ENCODE results near the gene RBMS3. TPM values are rescaled to one million over a fixed set of nuclear protein-coding genes. Genes with fewer than 3 reads are reported as not detected.

RBMS3 gene
- total and polyA plus RNA-seq, 5 donors: 8.9 to 66.7 (median 56.5) TPM

- ATAC-seq (peak in 1 of 2 donors; percentile 41), DNase-seq (no peak)
- no peak overlapping the region for H3K4me3 ChIP-seq (ENCODE audit: low read length)
- peaks cover 2% of the 10 kb centered on the region for H3K4me1 ChIP-seq (ENCODE audit: control insufficient read depth, insufficient read depth, low read length)
- intact Hi-C loops (cut with DNase I): loop anchor here in 2 of 4 donors (10.0 kb wide), 2 partner anchors 68 to 402 kb away; partner anchors contain the start of gene RBMS3 (in 1 of the 2)
- no peaks in the 10 kb centered on the region for H3K9me3 ChIP-seq (ENCODE audit: control insufficient read depth, low read length)
- 71% methylated on average over 2 of the region's 2 CpGs for WGBS
- H3K27me3 ChIP-seq (ENCODE audit: control insufficient read depth, insufficient read depth): no peaks in the 10 kb centered on the region
- no peak overlapping the region for H3K27ac ChIP-seq (ENCODE audit: low read length)
These were observed 406.2 kb downstream of the RBMS3 start for GRCh38 chr3:29686889-29687592.

GRCh38 chr3:29690686-29691353 is 409.9 kb downstream of the RBMS3 start:
- Histone ChIP-seq H3K4me1 (ENCODE audit: control insufficient read depth, insufficient read depth, low read length) (peaks cover 6% of the 10 kb centered on the region), H3K4me3 (ENCODE audit: low read length) (no peak overlapping the region), H3K27ac (ENCODE audit: low read length) (no peak overlapping the region), H3K9me3 (ENCODE audit: control insufficient read depth, low read length) (no peaks in the 10 kb centered on the region), H3K27me3 (ENCODE audit: control insufficient read depth, insufficient read depth) (no peaks in the 10 kb centered on the region)
- WGBS: 86% methylated on average over 2 of the region's 2 CpGs
- no peak for DNase-seq
- ATAC-seq: no peak
- intact Hi-C loops (cut with DNase I): loop anchor here in 2 of 4 donors (10.0 kb wide), 1 partner anchor 64 kb away; no protein-coding TSS in a partner anchor

GRCh38 chr3:29693863-29694262 is 413.0 kb downstream of the RBMS3 start:
- intact Hi-C loops (cut with DNase I): loop anchor here in 2 of 4 donors (10.0 kb wide), 1 partner anchor 61 kb away; no protein-coding TSS in a partner anchor
- Histone ChIP-seq H3K27me3 (ENCODE audit: control insufficient read depth, insufficient read depth) (no peaks in the 10 kb centered on the region), H3K9me3 (ENCODE audit: control insufficient read depth, low read length) (no peaks in the 10 kb centered on the region), H3K27ac (ENCODE audit: low read length) (peak overlapping the region; percentile 83), H3K4me1 (ENCODE audit: control insufficient read depth, insufficient read depth, low read length) (peaks cover 6% of the 10 kb centered on the region), H3K4me3 (ENCODE audit: low read length) (no peak overlapping the region)
- ATAC-seq: no peak
- no peak for DNase-seq
- WGBS: 40% methylated on average over 1 of the region's 1 CpG

DNA sequence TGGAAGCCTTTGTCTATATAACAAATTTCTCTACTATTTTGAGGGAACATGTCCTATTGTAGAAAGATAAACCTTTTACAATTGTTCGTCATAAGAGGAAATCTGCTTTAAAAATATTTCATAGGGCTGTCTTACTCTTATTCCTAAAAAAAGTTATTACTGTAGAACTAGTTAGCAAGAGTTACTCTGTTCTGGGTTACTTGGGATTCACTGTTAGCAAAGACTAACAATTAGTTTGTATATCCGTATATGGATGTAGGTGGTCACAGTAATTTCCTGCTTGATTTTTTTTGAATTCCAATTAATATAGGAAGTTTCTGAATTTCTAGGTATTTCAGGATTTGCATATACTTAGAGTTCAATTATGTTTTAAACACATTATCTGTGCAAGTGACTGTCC is 413.5 kb downstream of the RBMS3 start:
- intact Hi-C loops (cut with DNase I): loop anchor here in 2 of 4 donors (10.0 kb wide), 1 partner anchor 60 kb away; no protein-coding TSS in a partner anchor
- WGBS: 64% methylated on average over 2 of the region's 2 CpGs
- no peak overlapping the region for H3K27ac ChIP-seq (ENCODE audit: low read length)

DNA sequence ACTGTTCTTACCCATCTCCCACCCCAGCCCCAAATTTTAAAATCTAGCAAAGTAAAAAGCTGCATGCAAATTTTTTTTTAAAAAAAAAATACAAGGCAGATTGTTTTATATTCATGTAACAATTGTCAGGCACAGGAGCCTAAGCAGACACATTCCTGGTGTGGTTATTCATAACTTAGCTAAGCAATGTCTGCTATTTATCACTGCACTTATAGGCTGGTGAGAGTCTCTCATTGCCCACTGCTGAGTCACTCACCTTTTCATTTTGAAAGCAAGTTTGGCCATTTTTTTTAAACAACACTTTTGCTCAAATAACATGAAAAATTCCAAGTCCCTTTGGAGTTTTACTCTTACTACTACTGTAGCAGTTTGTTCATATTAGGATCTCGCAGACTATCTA is 413.9 kb downstream of the RBMS3 start:
- H3K4me3 ChIP-seq (ENCODE audit: low read length): no peak overlapping the region
- ATAC-seq: peak; percentile 68 to 87
- peaks cover 6% of the 10 kb centered on the region for H3K4me1 ChIP-seq (ENCODE audit: control insufficient read depth, insufficient read depth, low read length)
- DNase-seq: no peak
- no peak overlapping the region for H3K27ac ChIP-seq (ENCODE audit: low read length)
- intact Hi-C loops (cut with DNase I): loop anchor here in 2 of 4 donors (10.0 kb wide), 1 partner anchor 60 kb away; no protein-coding TSS in a partner anchor
- H3K9me3 ChIP-seq (ENCODE audit: control insufficient read depth, low read length): no peaks in the 10 kb centered on the region
- no peaks in the 10 kb centered on the region for H3K27me3 ChIP-seq (ENCODE audit: control insufficient read depth, insufficient read depth)
- WGBS: 81% methylated on average over 1 of the region's 1 CpG

More for the DNA sequence above, 413.5 kb downstream of the RBMS3 start:
- H3K4me3 ChIP-seq (ENCODE audit: low read length): no peak overlapping the region
- DNase-seq: no peak
- no peaks in the 10 kb centered on the region for H3K9me3 ChIP-seq (ENCODE audit: control insufficient read depth, low read length)
- H3K27me3 ChIP-seq (ENCODE audit: control insufficient read depth, insufficient read depth): no peaks in the 10 kb centered on the region
- no peak for ATAC-seq
- H3K4me1 ChIP-seq (ENCODE audit: control insufficient read depth, insufficient read depth, low read length): peaks cover 6% of the 10 kb centered on the region

- H3K9me3 ChIP-seq (ENCODE audit: control insufficient read depth, low read length): no peaks in the 10 kb centered on the region
- no peak for DNase-seq
- WGBS: 81% methylated on average over 1 of the region's 1 CpG
- intact Hi-C loops (cut with DNase I): loop anchor here in 2 of 4 donors (10.0 kb wide), 1 partner anchor 60 kb away; no protein-coding TSS in a partner anchor
- ATAC-seq: no peak
- H3K27ac ChIP-seq (ENCODE audit: low read length): no peak overlapping the region
- no peak overlapping the region for H3K4me3 ChIP-seq (ENCODE audit: low read length)
- H3K4me1 ChIP-seq (ENCODE audit: control insufficient read depth, insufficient read depth, low read length): peaks cover 4% of the 10 kb centered on the region
- H3K27me3 ChIP-seq (ENCODE audit: control insufficient read depth, insufficient read depth): no peaks in the 10 kb centered on the region
These were observed 414.3 kb downstream of the RBMS3 start for GRCh38 chr3:29695201-29695600.

DNA sequence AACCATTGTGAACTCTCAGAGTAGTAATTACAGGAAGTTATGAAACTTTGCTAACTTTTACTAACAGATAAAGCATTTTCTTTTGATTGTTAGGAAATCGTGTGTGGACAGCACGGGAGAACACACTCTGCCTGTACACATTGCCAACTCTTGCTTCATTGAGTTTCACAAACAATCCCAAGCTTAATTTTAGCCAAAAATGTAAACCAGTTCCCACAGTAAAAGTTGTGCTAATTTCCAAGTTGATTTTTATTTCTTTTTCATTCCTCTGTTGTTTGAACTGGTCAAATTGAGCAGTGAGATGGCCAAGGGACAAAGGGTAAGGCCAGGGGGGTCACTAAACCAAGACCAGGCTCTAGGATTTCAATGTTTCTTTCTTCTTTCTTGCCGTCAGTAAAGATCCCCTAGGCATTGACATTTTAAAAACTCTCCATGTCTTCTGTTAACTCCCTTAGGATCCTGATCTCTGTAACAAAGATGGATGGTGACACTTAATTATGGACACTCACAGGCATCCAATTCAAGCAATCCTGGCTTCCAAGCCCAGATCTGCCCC is 414.9 kb downstream of the RBMS3 start:
- intact Hi-C loops (cut with DNase I): loop anchor here in 2 of 4 donors (10.0 kb wide), 1 partner anchor 59 kb away; no protein-coding TSS in a partner anchor
- Histone ChIP-seq H3K27ac (ENCODE audit: low read length) (peak overlapping the region; percentile 75), H3K27me3 (ENCODE audit: control insufficient read depth, insufficient read depth) (no peaks in the 10 kb centered on the region), H3K4me3 (ENCODE audit: low read length) (no peak overlapping the region), H3K9me3 (ENCODE audit: control insufficient read depth, low read length) (no peaks in the 10 kb centered on the region), H3K4me1 (ENCODE audit: control insufficient read depth, insufficient read depth, low read length) (peaks cover 4% of the 10 kb centered on the region)
- DNase-seq (no peak), ATAC-seq (peak; percentile 88 to 91)
- 29% methylated on average over 3 of the region's 3 CpGs for WGBS

GRCh38 chr3:29696311-29696710 is 415.4 kb downstream of the RBMS3 start:
- H3K27ac ChIP-seq (ENCODE audit: low read length): no peak overlapping the region
- peak; percentile 53 to 60 for ATAC-seq
- intact Hi-C loops (cut with DNase I): loop anchor here in 2 of 4 donors (10.0 kb wide), 1 partner anchor 58 kb away; no protein-coding TSS in a partner anchor
- H3K27me3 ChIP-seq (ENCODE audit: control insufficient read depth, insufficient read depth): no peaks in the 10 kb centered on the region
- H3K9me3 ChIP-seq (ENCODE audit: control insufficient read depth, low read length): no peaks in the 10 kb centered on the region
- 70% methylated on average over 2 of the region's 2 CpGs for WGBS
- no peak overlapping the region for H3K4me3 ChIP-seq (ENCODE audit: low read length)
- H3K4me1 ChIP-seq (ENCODE audit: control insufficient read depth, insufficient read depth, low read length): peaks cover 4% of the 10 kb centered on the region
- DNase-seq: no peak

- WGBS: 81% methylated on average over 2 of the region's 2 CpGs
- no peak for ATAC-seq
- Histone ChIP-seq H3K27me3 (ENCODE audit: control insufficient read depth, insufficient read depth) (no peaks in the 10 kb centered on the region), H3K4me1 (ENCODE audit: control insufficient read depth, insufficient read depth, low read length) (peaks cover 4% of the 10 kb centered on the region), H3K9me3 (ENCODE audit: control insufficient read depth, low read length) (no peaks in the 10 kb centered on the region), H3K27ac (ENCODE audit: low read length) (no peak overlapping the region), H3K4me3 (ENCODE audit: low read length) (no peak overlapping the region)
- intact Hi-C loops (cut with DNase I): loop anchor here in 2 of 4 donors (10.0 kb wide), 1 partner anchor 57 kb away; no protein-coding TSS in a partner anchor
- DNase-seq: no peak
These were observed 417.1 kb downstream of the RBMS3 start for GRCh38 chr3:29697989-29698388.

DNA sequence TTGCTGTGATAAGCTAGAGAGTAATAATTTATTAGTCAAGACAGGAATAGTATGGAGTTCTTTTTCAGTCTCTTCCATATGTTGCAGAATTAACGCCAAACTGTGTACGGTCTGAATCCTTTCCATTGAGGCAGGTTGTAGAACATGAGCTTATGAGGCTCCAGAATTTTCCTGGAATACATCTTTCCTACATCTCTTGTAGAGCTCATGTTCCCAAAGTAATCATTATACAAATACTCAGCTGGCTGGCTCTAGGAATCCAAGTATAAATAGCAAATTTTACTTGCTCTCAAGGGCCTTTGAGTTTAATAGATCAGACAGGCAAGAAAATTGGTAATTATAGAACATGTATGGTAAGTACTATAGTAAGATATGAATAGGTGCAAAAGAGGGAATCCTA is 419.4 kb downstream of the RBMS3 start:
- no peaks in the 10 kb centered on the region for H3K27me3 ChIP-seq (ENCODE audit: control insufficient read depth, insufficient read depth)
- H3K4me3 ChIP-seq (ENCODE audit: low read length): no peak overlapping the region
- no peak for DNase-seq
- 98% methylated on average over 2 of the region's 2 CpGs for WGBS
- H3K9me3 ChIP-seq (ENCODE audit: control insufficient read depth, low read length): no peaks in the 10 kb centered on the region
- intact Hi-C loops (cut with DNase I): no loop called here
- ATAC-seq: no peak
- no peak overlapping the region for H3K27ac ChIP-seq (ENCODE audit: low read length)
- H3K4me1 ChIP-seq (ENCODE audit: control insufficient read depth, insufficient read depth, low read length): peaks cover 2% of the 10 kb centered on the region

All from right cardiac atrium (tissue), 5 donors.